GM12892 (cell line): Measurements from ENCODE around the gene PLAGL2.

Source experiments
- POLR2A ChIP-seq: IDR thresholded peaks from 2 replicates; pipeline ENCODE4 v1.6.1; 2011; ENCODE audit warnings: low read depth, low read length, control low read depth
- POLR2AphosphoS5 ChIP-seq: IDR thresholded peaks from 2 replicates; pipeline ENCODE4 v1.6.1; 2011; ENCODE audit warnings: low read depth, low read length, control low read depth
- TAF1 ChIP-seq: IDR thresholded peaks from 2 replicates; pipeline ENCODE4 v1.6.1; 2011; ENCODE audit warnings: low read depth, mild to moderate bottlenecking, control low read depth, low read length, borderline replicate concordance

DNA sequence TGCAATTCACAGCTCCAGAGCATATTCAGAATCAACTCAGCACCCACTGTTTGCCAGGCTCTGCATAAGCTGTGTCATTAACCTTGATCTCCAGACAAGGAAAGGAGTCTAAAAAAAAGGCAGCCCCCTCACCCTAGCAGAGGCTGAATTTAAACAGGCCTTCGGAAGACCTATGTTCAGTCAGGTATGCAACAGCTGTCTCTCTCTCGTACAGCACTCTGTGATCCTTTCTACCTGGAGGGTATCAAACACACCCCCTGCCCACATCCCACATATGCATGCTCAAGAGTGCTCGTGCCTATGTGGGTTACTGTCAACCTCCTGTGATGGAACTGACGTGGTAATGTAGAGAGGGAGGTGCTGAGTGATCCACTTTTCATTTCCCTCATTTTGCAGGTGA is 8.5 kb downstream of the PLAGL2 start:
- TF ChIP-seq POLR2A (no peak), TAF1 (no peak), POLR2AphosphoS5 (no peak)
